Keratinocyte (primary cell): ENCODE results near the gene OR51V1.

Experiments
- CTCF ChIP-seq, 3 experiments: IDR thresholded peaks in 1 of 3; conservative IDR thresholded peaks in 1 of 3; optimal IDR thresholded peaks in 1 of 3; 2 replicates in 2 of 3; 3 replicates in 1 of 3; pipeline versions ENCODE3 to v1.5.1; 2011; ENCODE audit warnings: low read length in 3 of 3, mild to moderate bottlenecking in 3 of 3, moderate library complexity in 2 of 3, control low read depth in 1 of 3, inconsistent platforms in 1 of 3; ENCODE audit not compliant: insufficient read depth in 2 of 3; ENCODE audit errors: extremely low read depth in 1 of 3
- EZH2 ChIP-seq: IDR thresholded peaks from one replicate; pipeline ENCODE4 v1.6.1; 2012; ENCODE audit warnings: inconsistent platforms, mild to moderate bottlenecking, low read length, moderate library complexity

GRCh38 chr11:5226732-5227310, 26.3 kb upstream of the OR51V1 start, which contains the start of gene HBB:
- TF ChIP-seq CTCF (optimal IDR thresholded peaks at IDR 0.05 in 1 of 3, IDR thresholded peaks at IDR 0.05 in 1 of 3, conservative IDR thresholded peaks at IDR 0.05 in 1 of 3; ENCODE audit: extremely low read depth in 1 of 3, insufficient read depth in 2 of 3, low read length in 3 of 3) (no peak), EZH2 (no peak)
